Measurements from ENCODE around the gene HPCAL1.

Gene HPCAL1

GRCh38 chr2:10366601-10367270 lies 64.0 kb downstream of the HPCAL1 start:
- Histone ChIP-seq H2BK12ac (ENCODE audit: low read length) (no peak overlapping the region), H4K8ac (ENCODE audit: low read depth, low read length) (no peak overlapping the region), H3K23ac (ENCODE audit: low read length) (no peak overlapping the region), H3K36me3 (ENCODE audit: control insufficient read depth in 1 of 2, insufficient read depth in 2 of 2, low read length in 2 of 2) (no peaks in the 10 kb centered on the region), H3K9me3 (ENCODE audit: insufficient read depth, low read depth, low read length) (peaks cover 4% of the 10 kb centered on the region), H3K9ac (ENCODE audit: low read length) (no peak overlapping the region), H3K27me3 (ENCODE audit: insufficient read depth, low read length) (no peaks in the 10 kb centered on the region), H3K14ac (ENCODE audit: low read length) (no peak overlapping the region), H2AFZ (ENCODE audit: insufficient read depth, low read length, poor library complexity) (no peak overlapping the region), H3K4me1 (ENCODE audit: control insufficient read depth in 1 of 2, insufficient read depth in 2 of 2, low read length in 2 of 2) (peaks cover 3 to 14% of the 10 kb centered on the region in 2 experiments), H3K79me1 (ENCODE audit: low read length) (no peaks in the 10 kb centered on the region), H2AK5ac (ENCODE audit: low read length) (no peak overlapping the region), H3K4me3 (ENCODE audit: low read depth, low read length) (no peak overlapping the region), H3K79me2 (ENCODE audit: control insufficient read depth, insufficient read depth, low read length, poor library complexity) (no peaks in the 10 kb centered on the region), H2BK5ac (ENCODE audit: low read depth, low read length, poor library complexity) (no peak overlapping the region), H4K12ac (ENCODE audit: low read depth, low read length) (no peak overlapping the region), H3K4me2 (ENCODE audit: low read length) (no peak overlapping the region), H2BK120ac (ENCODE audit: insufficient read depth, low read length, poor library complexity) (no peak overlapping the region), H4K91ac (ENCODE audit: low read depth, low read length) (no peak overlapping the region), H3K27ac (ENCODE audit: low read depth, low read length) (no peak overlapping the region), H3K4ac (ENCODE audit: low read depth, low read length) (no peak overlapping the region), H3K18ac (ENCODE audit: low read length) (no peak overlapping the region)
- no peak for DNase-seq
- 100% methylated on average over 2 of the region's 15 CpGs for WGBS (ENCODE audit: extremely low coverage, insufficient coverage, insufficient read length)

GRCh38 chr2:10367472-10368439 lies 65.1 kb downstream of the HPCAL1 start:
- H3K79me2 ChIP-seq (ENCODE audit: control insufficient read depth, insufficient read depth, low read length, poor library complexity), result no peaks in the 10 kb centered on the region
- peaks cover 1 to 6% of the 10 kb centered on the region in 2 experiments for H3K4me1 ChIP-seq (ENCODE audit: control insufficient read depth in 1 of 2, insufficient read depth in 2 of 2, low read length in 2 of 2)
- H3K79me1 ChIP-seq (ENCODE audit: low read length), result no peaks in the 10 kb centered on the region
- H3K9ac ChIP-seq (ENCODE audit: low read length), result peak overlapping the region; percentile 20
- no peaks in the 10 kb centered on the region for H3K36me3 ChIP-seq (ENCODE audit: control insufficient read depth in 1 of 2, insufficient read depth in 2 of 2, low read length in 2 of 2)
- H2AFZ ChIP-seq (ENCODE audit: insufficient read depth, low read length, poor library complexity), result no peak overlapping the region
- no peak overlapping the region for H4K91ac ChIP-seq (ENCODE audit: low read depth, low read length)
- H4K8ac ChIP-seq (ENCODE audit: low read depth, low read length), result no peak overlapping the region
- H3K27ac ChIP-seq (ENCODE audit: low read depth, low read length), result no peak overlapping the region
- no peak overlapping the region for H3K14ac ChIP-seq (ENCODE audit: low read length)
- no peak for DNase-seq
- H3K27me3 ChIP-seq (ENCODE audit: insufficient read depth, low read length), result no peaks in the 10 kb centered on the region
- no peak overlapping the region for H2AK5ac ChIP-seq (ENCODE audit: low read length)
- WGBS (ENCODE audit: extremely low coverage, insufficient coverage, insufficient read length), result no CpG with 5 or more reads among the region's 16 CpGs
- H3K4ac ChIP-seq (ENCODE audit: low read depth, low read length), result no peak overlapping the region
- H2BK5ac ChIP-seq (ENCODE audit: low read depth, low read length, poor library complexity), result no peak overlapping the region
- H3K23ac ChIP-seq (ENCODE audit: low read length), result peak overlapping the region; percentile 63
- H2BK12ac ChIP-seq (ENCODE audit: low read length), result no peak overlapping the region
- peaks cover 4% of the 10 kb centered on the region for H3K9me3 ChIP-seq (ENCODE audit: insufficient read depth, low read depth, low read length)
- H3K18ac ChIP-seq (ENCODE audit: low read length), result no peak overlapping the region
- H4K12ac ChIP-seq (ENCODE audit: low read depth, low read length), result no peak overlapping the region
- no peak overlapping the region for H2BK120ac ChIP-seq (ENCODE audit: insufficient read depth, low read length, poor library complexity)
- H3K4me2 ChIP-seq (ENCODE audit: low read length), result no peak overlapping the region
- H3K4me3 ChIP-seq (ENCODE audit: low read depth, low read length), result peak overlapping the region; percentile 29

GRCh38 chr2:10368491-10369231 lies 66.0 kb downstream of the HPCAL1 start:
- H3K4me2 ChIP-seq (ENCODE audit: low read length), result no peak overlapping the region
- H2BK120ac ChIP-seq (ENCODE audit: insufficient read depth, low read length, poor library complexity), result no peak overlapping the region
- no peak overlapping the region for H3K9ac ChIP-seq (ENCODE audit: low read length)
- H3K18ac ChIP-seq (ENCODE audit: low read length), result no peak overlapping the region
- no peak overlapping the region for H3K27ac ChIP-seq (ENCODE audit: low read depth, low read length)
- H3K4me3 ChIP-seq (ENCODE audit: low read depth, low read length), result no peak overlapping the region
- H2BK12ac ChIP-seq (ENCODE audit: low read length), result no peak overlapping the region
- peaks cover 4% of the 10 kb centered on the region for H3K9me3 ChIP-seq (ENCODE audit: insufficient read depth, low read depth, low read length)
- no peaks in the 10 kb centered on the region for H3K79me2 ChIP-seq (ENCODE audit: control insufficient read depth, insufficient read depth, low read length, poor library complexity)
- DNase-seq, result peak; percentile 70 to 88
- H3K27me3 ChIP-seq (ENCODE audit: insufficient read depth, low read length), result no peaks in the 10 kb centered on the region
- no peak overlapping the region for H4K8ac ChIP-seq (ENCODE audit: low read depth, low read length)
- H4K12ac ChIP-seq (ENCODE audit: low read depth, low read length), result no peak overlapping the region
- H4K91ac ChIP-seq (ENCODE audit: low read depth, low read length), result no peak overlapping the region
- no peaks in the 10 kb centered on the region for H3K79me1 ChIP-seq (ENCODE audit: low read length)
- peaks cover 0 to 4% of the 10 kb centered on the region in 2 experiments for H3K4me1 ChIP-seq (ENCODE audit: control insufficient read depth in 1 of 2, insufficient read depth in 2 of 2, low read length in 2 of 2)
- no peak overlapping the region for H3K4ac ChIP-seq (ENCODE audit: low read depth, low read length)
- no peak overlapping the region for H3K23ac ChIP-seq (ENCODE audit: low read length)
- H2AFZ ChIP-seq (ENCODE audit: insufficient read depth, low read length, poor library complexity), result no peak overlapping the region
- no peak overlapping the region for H2BK5ac ChIP-seq (ENCODE audit: low read depth, low read length, poor library complexity)
- H3K36me3 ChIP-seq (ENCODE audit: control insufficient read depth in 1 of 2, insufficient read depth in 2 of 2, low read length in 2 of 2), result no peaks in the 10 kb centered on the region
- H2AK5ac ChIP-seq (ENCODE audit: low read length), result no peak overlapping the region
- no peak overlapping the region for H3K14ac ChIP-seq (ENCODE audit: low read length)
- WGBS (ENCODE audit: extremely low coverage, insufficient coverage, insufficient read length), result no CpG with 5 or more reads among the region's 24 CpGs
